Upper lobe of left lung (tissue), 4 donors: Measurements from ENCODE around the gene SEMA3G.

ENCODE experiments used
- CTCF ChIP-seq, 6 experiments: fragments of 450-650 bp in 4 of 6; fragments of 200-600 bp in 2 of 6; sonication (generic) in 2 of 6; IDR thresholded peaks; one replicate each; pipeline ENCODE4 v1.5.1; 2016 to 2019; ENCODE audit warnings: antibody characterized with exemption in 6 of 6
- EP300 ChIP-seq, 4 donors: sonication (generic); formaldehyde crosslinking; IDR thresholded peaks; one replicate each; pipeline ENCODE4 v1.5.1; 2017; ENCODE audit warnings: antibody characterized with exemption in 4 of 4, control low read depth in 2 of 4
- POLR2A ChIP-seq, 4 donors: fragments of 450-650 bp; IDR thresholded peaks; one replicate each; pipeline ENCODE4 v1.5.1; 2016 to 2017; ENCODE audit warnings: antibody characterized with exemption in 4 of 4, mild to moderate bottlenecking in 2 of 4
- POLR2AphosphoS5 ChIP-seq, 2 donors: sonication (generic); formaldehyde crosslinking; IDR thresholded peaks; one replicate each; pipeline ENCODE4 v1.5.1; 2017; ENCODE audit warnings: antibody characterized with exemption in 2 of 2

GRCh38 chr3:52456169-52456799 lies 11.4 kb upstream of the SEMA3G start:
- TF ChIP-seq CTCF (IDR thresholded peaks at IDR 0.05): no peak
- no peak for TF ChIP-seq POLR2A (IDR thresholded peaks at IDR 0.05)
- no peak for TF ChIP-seq EP300 (IDR thresholded peaks at IDR 0.05)
- TF ChIP-seq POLR2AphosphoS5 (IDR thresholded peaks at IDR 0.05): peak in 1 of 2 donors; percentile 5
